ENCODE results near the gene SDCCAG8.

The SDCCAG8 gene

GRCh38 chr1:243438146-243438545, 182.3 kb downstream of the SDCCAG8 start:
- Mint-ChIP-seq H3K9me3 (no peaks in the 10 kb centered on the region), H3K27ac (no peak overlapping the region), H3K4me1 (ENCODE audit: low read depth) (no peaks in the 10 kb centered on the region), H3K27me3 (no peaks in the 10 kb centered on the region), H3K4me3 (no peak overlapping the region), H3K36me3 (ENCODE audit: low read depth) (peaks cover 11% of the 10 kb centered on the region)

DNA sequence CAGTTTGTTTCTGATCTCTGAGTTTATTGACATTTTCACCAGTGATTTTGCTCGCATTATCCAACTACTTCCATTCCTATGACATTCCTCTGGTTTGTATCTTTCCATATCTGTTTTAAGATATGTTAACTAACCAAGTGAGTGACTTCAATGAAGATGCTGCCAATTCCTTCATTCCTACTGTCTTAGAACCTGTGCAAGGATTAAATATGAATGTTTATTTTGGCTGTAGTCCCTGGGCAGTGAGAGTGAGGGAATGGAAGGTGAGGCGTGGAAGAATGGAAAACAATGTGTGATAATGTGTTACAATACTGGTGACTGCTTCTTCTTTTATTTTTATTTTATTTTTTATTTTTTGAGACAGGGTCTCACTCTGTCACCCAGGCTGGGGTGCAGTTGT, 183.0 kb downstream of the SDCCAG8 start:
- Mint-ChIP-seq H3K27me3 (no peaks in the 10 kb centered on the region), H3K36me3 (ENCODE audit: low read depth) (peaks cover 11% of the 10 kb centered on the region), H3K4me3 (no peak overlapping the region), H3K9me3 (no peaks in the 10 kb centered on the region), H3K27ac (no peak overlapping the region), H3K4me1 (ENCODE audit: low read depth) (no peaks in the 10 kb centered on the region)

GRCh38 chr1:243440406-243440805, 184.6 kb downstream of the SDCCAG8 start:
- H3K27me3 Mint-ChIP-seq, result no peaks in the 10 kb centered on the region
- no peaks in the 10 kb centered on the region for H3K4me1 Mint-ChIP-seq (ENCODE audit: low read depth)
- H3K27ac Mint-ChIP-seq, result no peak overlapping the region
- H3K4me3 Mint-ChIP-seq, result no peak overlapping the region
- H3K36me3 Mint-ChIP-seq (ENCODE audit: low read depth), result peaks cover 11% of the 10 kb centered on the region
- no peaks in the 10 kb centered on the region for H3K9me3 Mint-ChIP-seq

GRCh38 chr1:243441601-243442000, 185.8 kb downstream of the SDCCAG8 start:
- Mint-ChIP-seq H3K27me3 (no peaks in the 10 kb centered on the region), H3K36me3 (ENCODE audit: low read depth) (peaks cover 10% of the 10 kb centered on the region), H3K9me3 (no peaks in the 10 kb centered on the region), H3K4me1 (ENCODE audit: low read depth) (no peaks in the 10 kb centered on the region), H3K4me3 (no peak overlapping the region), H3K27ac (no peak overlapping the region)

DNA sequence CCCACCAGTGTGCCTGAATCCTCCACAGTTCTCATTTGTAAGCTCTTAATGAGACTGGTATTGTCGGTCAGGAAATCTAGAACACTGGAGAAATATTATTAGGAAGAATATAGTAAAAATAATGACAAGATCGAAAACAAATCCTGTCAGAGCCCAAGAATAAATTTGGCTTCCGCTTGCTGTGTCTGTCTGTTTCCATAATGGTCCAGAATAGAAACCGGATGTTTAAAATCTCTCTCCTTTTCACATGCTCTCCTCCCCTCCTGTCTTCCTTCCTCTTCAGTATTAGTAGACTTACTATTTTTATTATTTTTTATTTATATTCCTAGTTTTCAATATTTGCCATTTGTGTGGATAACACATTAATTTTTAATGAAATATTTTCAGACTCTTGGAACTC, 187.7 kb downstream of the SDCCAG8 start:
- no peaks in the 10 kb centered on the region for H3K9me3 Mint-ChIP-seq
- peaks cover 7% of the 10 kb centered on the region for H3K36me3 Mint-ChIP-seq (ENCODE audit: low read depth)
- peaks cover 4% of the 10 kb centered on the region for H3K4me1 Mint-ChIP-seq (ENCODE audit: low read depth)
- no peak overlapping the region for H3K4me3 Mint-ChIP-seq
- no peak overlapping the region for H3K27ac Mint-ChIP-seq
- H3K27me3 Mint-ChIP-seq, result no peaks in the 10 kb centered on the region

DNA sequence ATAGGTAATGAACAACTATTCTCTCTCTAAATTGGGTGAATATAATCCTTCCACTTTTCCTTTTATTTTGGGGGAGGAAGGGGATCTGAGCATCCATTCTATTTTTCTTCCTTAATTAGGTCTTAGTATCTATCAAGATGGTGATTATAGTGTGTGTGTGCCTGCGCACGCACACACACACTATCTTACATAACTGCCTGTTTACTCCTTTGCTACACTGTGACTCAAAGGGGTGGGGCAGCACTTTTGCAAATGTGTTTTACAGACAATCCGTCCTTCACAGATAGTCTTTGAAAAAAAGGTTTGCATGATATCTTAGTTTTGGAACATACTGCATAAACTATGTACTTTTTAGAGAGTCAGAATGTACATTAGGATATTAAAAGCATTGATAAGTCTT, 191.5 kb downstream of the SDCCAG8 start:
- H3K9me3 Mint-ChIP-seq, result no peaks in the 10 kb centered on the region
- H3K4me1 Mint-ChIP-seq (ENCODE audit: low read depth), result peaks cover 7% of the 10 kb centered on the region
- H3K27me3 Mint-ChIP-seq, result no peaks in the 10 kb centered on the region
- no peak overlapping the region for H3K27ac Mint-ChIP-seq
- no peak overlapping the region for H3K4me3 Mint-ChIP-seq
- H3K36me3 Mint-ChIP-seq (ENCODE audit: low read depth), result peaks cover 7% of the 10 kb centered on the region

DNA sequence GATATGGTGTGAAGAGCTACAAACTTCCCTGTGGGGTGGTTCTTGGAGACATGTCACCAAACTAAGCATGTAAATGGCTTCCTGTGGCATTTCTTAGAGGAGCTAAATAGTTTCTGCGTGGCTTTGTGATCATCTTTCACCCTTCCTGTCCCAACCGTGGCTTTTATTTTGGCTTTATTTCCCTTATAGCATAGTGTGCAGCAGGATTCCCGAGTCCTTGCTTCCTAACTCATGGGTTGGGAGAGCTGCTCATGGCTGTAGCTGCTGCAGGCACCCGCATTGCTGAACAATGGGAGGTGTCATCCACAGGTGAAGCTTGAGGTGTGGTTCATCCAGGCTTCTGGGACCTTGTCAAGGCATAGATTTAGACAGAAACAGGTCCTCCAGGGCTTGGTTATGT, 192.0 kb downstream of the SDCCAG8 start:
- H3K27ac Mint-ChIP-seq, result no peak overlapping the region
- H3K4me3 Mint-ChIP-seq, result no peak overlapping the region
- H3K4me1 Mint-ChIP-seq (ENCODE audit: low read depth), result peaks cover 7% of the 10 kb centered on the region
- no peaks in the 10 kb centered on the region for H3K9me3 Mint-ChIP-seq
- peaks cover 7% of the 10 kb centered on the region for H3K36me3 Mint-ChIP-seq (ENCODE audit: low read depth)
- no peaks in the 10 kb centered on the region for H3K27me3 Mint-ChIP-seq

DNA sequence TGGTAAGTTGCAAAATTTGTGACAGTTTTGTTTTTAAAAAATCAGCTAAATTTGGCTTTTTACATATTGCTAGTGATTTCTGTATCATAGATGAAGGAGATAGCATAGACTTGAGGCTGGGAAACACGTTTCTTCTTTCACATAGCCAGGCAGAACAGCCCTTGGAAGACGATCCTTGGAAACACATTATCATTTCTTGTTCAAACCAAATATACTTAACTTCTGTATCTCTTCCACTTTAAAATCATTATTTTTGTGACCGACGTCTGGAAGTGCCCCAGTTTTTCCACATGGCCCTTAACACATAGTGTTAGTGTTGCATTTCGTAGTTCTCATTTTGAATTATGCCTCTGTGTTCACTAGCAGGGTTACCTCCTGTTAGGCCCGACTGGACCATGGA, 193.5 kb downstream of the SDCCAG8 start:
- no peaks in the 10 kb centered on the region for H3K27me3 Mint-ChIP-seq
- H3K36me3 Mint-ChIP-seq (ENCODE audit: low read depth), result peaks cover 7% of the 10 kb centered on the region
- H3K4me1 Mint-ChIP-seq (ENCODE audit: low read depth), result peaks cover 7% of the 10 kb centered on the region
- no peak overlapping the region for H3K4me3 Mint-ChIP-seq
- H3K9me3 Mint-ChIP-seq, result no peaks in the 10 kb centered on the region
- H3K27ac Mint-ChIP-seq, result no peak overlapping the region

DNA sequence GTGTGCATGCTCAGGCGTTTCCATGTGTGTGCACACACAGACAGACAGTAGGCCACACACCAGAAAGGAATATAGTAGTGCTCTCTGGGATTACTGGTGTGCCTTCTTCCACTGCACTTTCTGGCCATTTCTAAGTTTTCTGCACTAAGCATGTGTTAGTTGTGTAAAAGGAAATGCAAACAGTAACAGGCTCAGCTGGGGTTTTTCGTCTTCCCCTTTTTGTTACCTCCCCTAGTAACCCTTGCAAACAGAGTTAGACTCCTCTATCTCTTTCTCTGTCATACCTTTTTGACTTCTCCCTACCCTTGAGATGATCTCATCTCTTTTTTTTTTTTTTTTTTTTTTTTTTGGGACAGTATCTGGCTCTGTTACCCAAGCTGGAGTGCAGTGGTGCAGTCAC, 196.3 kb downstream of the SDCCAG8 start:
- no peak overlapping the region for H3K4me3 Mint-ChIP-seq
- H3K27me3 Mint-ChIP-seq, result no peaks in the 10 kb centered on the region
- H3K4me1 Mint-ChIP-seq (ENCODE audit: low read depth), result peaks cover 7% of the 10 kb centered on the region
- H3K9me3 Mint-ChIP-seq, result no peaks in the 10 kb centered on the region
- H3K27ac Mint-ChIP-seq, result no peak overlapping the region
- H3K36me3 Mint-ChIP-seq (ENCODE audit: low read depth), result peaks cover 7% of the 10 kb centered on the region

- Mint-ChIP-seq H3K4me3 (no peak overlapping the region), H3K27ac (no peak overlapping the region), H3K4me1 (ENCODE audit: low read depth) (peaks cover 12% of the 10 kb centered on the region), H3K27me3 (no peaks in the 10 kb centered on the region), H3K36me3 (ENCODE audit: low read depth) (peaks cover 4% of the 10 kb centered on the region), H3K9me3 (no peaks in the 10 kb centered on the region)
Measured at GRCh38 chr1:243454328-243454997, 198.6 kb downstream of the SDCCAG8 start.

GRCh38 chr1:243455760-243456651, 200.2 kb downstream of the SDCCAG8 start:
- no peaks in the 10 kb centered on the region for H3K9me3 Mint-ChIP-seq
- H3K36me3 Mint-ChIP-seq (ENCODE audit: low read depth), result peaks cover 8% of the 10 kb centered on the region
- no peak overlapping the region for H3K4me3 Mint-ChIP-seq
- H3K4me1 Mint-ChIP-seq (ENCODE audit: low read depth), result peaks cover 12% of the 10 kb centered on the region
- no peak overlapping the region for H3K27ac Mint-ChIP-seq
- no peaks in the 10 kb centered on the region for H3K27me3 Mint-ChIP-seq

DNA sequence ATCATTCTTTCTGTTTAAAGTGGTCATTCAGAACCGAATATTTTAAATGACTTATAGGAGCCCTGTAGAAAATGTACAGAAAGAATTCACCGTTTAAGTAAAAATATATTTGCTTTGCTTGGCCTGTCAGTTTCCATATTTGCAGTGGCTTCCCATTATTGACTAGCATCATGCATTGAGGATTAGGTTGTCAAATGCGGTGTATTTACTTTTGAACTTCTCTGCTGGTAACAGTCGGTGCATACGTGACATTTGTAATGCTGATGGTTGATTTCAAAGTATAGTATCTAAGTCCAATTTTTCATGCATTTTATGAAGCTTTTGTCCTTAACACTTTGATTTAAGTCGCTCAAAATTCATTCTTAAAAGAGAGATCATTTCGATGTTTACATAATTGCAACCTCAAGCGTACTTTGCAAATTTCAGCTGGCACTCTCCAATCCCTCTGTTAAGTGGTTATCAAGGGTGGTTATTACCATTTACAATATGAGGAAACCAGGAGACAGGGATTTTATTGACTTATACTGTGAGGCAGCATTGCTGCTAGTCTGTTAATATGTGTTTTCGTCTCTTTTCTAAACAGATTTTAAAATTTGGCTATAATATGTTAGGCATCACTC, 201.6 kb downstream of the SDCCAG8 start:
- Mint-ChIP-seq H3K27ac (no peak overlapping the region), H3K9me3 (no peaks in the 10 kb centered on the region), H3K4me1 (ENCODE audit: low read depth) (peaks cover 9% of the 10 kb centered on the region), H3K36me3 (ENCODE audit: low read depth) (peaks cover 15% of the 10 kb centered on the region), H3K4me3 (no peak overlapping the region), H3K27me3 (no peaks in the 10 kb centered on the region)

DNA sequence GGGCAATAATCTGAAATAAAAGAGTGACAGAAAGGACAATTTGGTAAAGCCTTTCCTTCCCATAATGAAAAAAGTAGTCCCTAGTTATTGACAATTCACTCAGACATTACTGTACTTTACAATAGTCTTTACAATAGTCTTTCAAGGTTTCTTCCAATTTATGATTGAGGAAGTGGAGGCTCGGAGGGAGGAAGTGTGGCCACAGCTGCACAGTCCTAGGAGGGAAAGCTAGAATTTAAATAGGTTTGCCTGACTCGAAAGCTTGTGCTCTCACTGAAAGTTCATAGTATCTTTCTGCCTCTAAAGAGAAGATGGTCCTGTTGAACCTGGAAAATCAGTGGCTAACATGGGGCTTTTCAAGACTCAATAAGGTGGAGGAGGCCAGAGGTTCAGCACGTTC, 203.2 kb downstream of the SDCCAG8 start:
- no peaks in the 10 kb centered on the region for H3K9me3 Mint-ChIP-seq

GRCh38 chr1:243461700-243462099, 205.9 kb downstream of the SDCCAG8 start:
- no peak overlapping the region for H3K27ac Mint-ChIP-seq
- no peaks in the 10 kb centered on the region for H3K9me3 Mint-ChIP-seq
- peaks cover 9% of the 10 kb centered on the region for H3K4me1 Mint-ChIP-seq (ENCODE audit: low read depth)
- peaks cover 13% of the 10 kb centered on the region for H3K36me3 Mint-ChIP-seq (ENCODE audit: low read depth)
- H3K4me3 Mint-ChIP-seq, result no peak overlapping the region
- H3K27me3 Mint-ChIP-seq, result no peaks in the 10 kb centered on the region

More for the DNA sequence above, 203.2 kb downstream of the SDCCAG8 start:
- Mint-ChIP-seq H3K27ac (no peak overlapping the region), H3K36me3 (ENCODE audit: low read depth) (peaks cover 15% of the 10 kb centered on the region), H3K27me3 (no peaks in the 10 kb centered on the region), H3K4me1 (ENCODE audit: low read depth) (peaks cover 9% of the 10 kb centered on the region), H3K4me3 (no peak overlapping the region)
